22Rv1 (cell line): ENCODE results near the gene TMUB2.

Source experiments
- ZFX ChIP-seq: fragments of 450-650 bp; IDR thresholded peaks from 2 replicates; pipeline ENCODE4 v1.6.1; 2017; ENCODE audit warnings: antibody characterized with exemption, borderline replicate concordance
- TF ChIP-seq, protein P1 (sequence below): fragments of 450-650 bp; IDR thresholded peaks from 2 replicates; pipeline ENCODE4 v1.5.1; 2017; ENCODE audit warnings: mild to moderate bottlenecking

DNA sequence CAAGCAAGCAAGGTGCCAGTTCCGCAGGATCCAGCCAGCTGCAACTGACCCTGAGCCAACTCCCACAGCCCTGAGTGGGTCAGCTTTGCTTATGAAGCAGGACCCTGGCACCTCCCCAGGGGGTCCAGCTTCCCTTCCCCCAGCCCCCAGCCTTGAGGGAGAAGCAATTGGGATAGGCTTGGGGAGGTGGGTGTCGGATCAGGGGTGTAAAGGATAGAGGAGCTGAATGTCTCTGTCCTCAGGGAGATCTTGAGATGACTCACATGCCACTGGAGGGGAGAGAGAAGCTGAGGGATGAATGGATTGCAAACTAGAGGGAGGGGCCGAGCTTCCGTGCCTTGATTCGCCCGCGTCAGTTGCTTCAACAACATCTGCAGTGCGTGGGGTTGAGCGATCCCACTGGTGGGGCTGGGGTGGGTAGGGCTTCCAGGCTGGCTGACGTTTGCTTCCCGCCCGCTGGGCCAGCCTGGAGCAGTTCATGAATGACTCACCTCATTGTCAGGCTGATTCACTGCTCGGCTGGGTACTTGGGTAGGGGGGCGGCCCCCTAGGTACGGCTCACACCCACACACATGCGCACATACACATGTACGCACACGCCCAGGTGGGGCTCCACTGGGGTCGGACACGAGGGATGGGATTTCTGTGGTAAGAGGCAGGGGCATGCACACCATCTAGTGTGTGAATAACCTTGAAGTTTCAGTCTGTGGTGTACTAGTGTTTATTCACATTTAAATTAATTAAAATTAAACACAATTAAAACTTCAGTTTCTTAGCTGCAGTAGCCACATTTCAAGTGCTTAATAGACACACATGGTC is 48.7 kb upstream of the TMUB2 start:
- TF ChIP-seq, protein P1, sequence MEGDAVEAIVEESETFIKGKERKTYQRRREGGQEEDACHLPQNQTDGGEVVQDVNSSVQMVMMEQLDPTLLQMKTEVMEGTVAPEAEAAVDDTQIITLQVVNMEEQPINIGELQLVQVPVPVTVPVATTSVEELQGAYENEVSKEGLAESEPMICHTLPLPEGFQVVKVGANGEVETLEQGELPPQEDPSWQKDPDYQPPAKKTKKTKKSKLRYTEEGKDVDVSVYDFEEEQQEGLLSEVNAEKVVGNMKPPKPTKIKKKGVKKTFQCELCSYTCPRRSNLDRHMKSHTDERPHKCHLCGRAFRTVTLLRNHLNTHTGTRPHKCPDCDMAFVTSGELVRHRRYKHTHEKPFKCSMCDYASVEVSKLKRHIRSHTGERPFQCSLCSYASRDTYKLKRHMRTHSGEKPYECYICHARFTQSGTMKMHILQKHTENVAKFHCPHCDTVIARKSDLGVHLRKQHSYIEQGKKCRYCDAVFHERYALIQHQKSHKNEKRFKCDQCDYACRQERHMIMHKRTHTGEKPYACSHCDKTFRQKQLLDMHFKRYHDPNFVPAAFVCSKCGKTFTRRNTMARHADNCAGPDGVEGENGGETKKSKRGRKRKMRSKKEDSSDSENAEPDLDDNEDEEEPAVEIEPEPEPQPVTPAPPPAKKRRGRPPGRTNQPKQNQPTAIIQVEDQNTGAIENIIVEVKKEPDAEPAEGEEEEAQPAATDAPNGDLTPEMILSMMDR: no peak
- no peak for TF ChIP-seq ZFX
